Pancreas (tissue), 10 donors: ENCODE results near the gene HSCB. TPM values are rescaled to one million over a fixed set of nuclear protein-coding genes. Genes with fewer than 3 reads are reported as not detected.
"Not testable (repeated sequence)": the region's sequence is repeated elsewhere in the genome, so short reads cannot be mapped to it uniquely, and the experiment has no call there.

Experiments used
- ATAC-seq, 4 donors: fragments of 200-7000 bp; cut with Tn5 transposase; one replicate each; pipeline versions ENCODE4 v1.8.0 to v1.9.1; 2020; ENCODE audit warnings: mild to moderate bottlenecking in 4 of 4, moderate library complexity in 4 of 4
- DNase-seq, 6 donors: peaks; one replicate each; pipeline ENCODE4 v3.0.0-alpha.2; 2020
- FAIRE-seq: peaks from 2 replicates; lab custom pipeline; 2012; peaks lifted over from hg19 to GRCh38; lab: Jason Lieb, UNC
- H3K27ac ChIP-seq, 4 donors: fragments of 200-600 bp; sonication (generic); 1 replicate in 3 of 4; 2 replicates in 1 of 4; pipeline versions ENCODE4 v1.5.0 to v1.8.0; 2020
- H3K27me3 ChIP-seq, 4 donors: fragments of 200-600 bp; one replicate each; pipeline ENCODE4 v1.8.0; 2021
- H3K36me3 ChIP-seq, 3 donors: fragments of 200-600 bp; sonication (generic) in 1 of 3; one replicate each; pipeline versions ENCODE4 v1.5.0 to v1.8.0; 2020 to 2021
- H3K4me1 ChIP-seq, 3 donors: fragments of 200-600 bp; one replicate each; pipeline ENCODE4 v1.8.0; 2021
- H3K4me3 ChIP-seq, 4 donors: fragments of 200-600 bp; sonication (generic) in 2 of 4; one replicate each; pipeline versions ENCODE4 v1.5.0 to v1.8.0; 2020 to 2021
- H3K9me3 ChIP-seq, 4 donors: fragments of 200-600 bp; one replicate each; pipeline ENCODE4 v1.8.0; 2021
- CTCF ChIP-seq, 4 donors: fragments of 200-600 bp; sonication (generic) in 3 of 4; IDR thresholded peaks; one replicate each; pipeline versions ENCODE4 v1.5.0 to v1.8.0; 2021; ENCODE audit warnings: antibody characterized with exemption in 4 of 4
- WGBS, 2 donors: extraction: QIAGEN DNeasy Blood & Tissue Kit; methylation state at CpG; one replicate each; pipeline ENCODE4 v1.1.7; 2013; 5-methylcytosine and 5-hydroxymethylcytosine counted together
- intact Hi-C, 3 donors: fragments of 100-400 bp; cut with DNase I; formaldehyde crosslinking; loops; one replicate each; pipeline versions ENCODE4 v1.11.1 to v1.14.2; 2022
- polyA plus RNA-seq, 2 donors: library from polyadenylated mRNA; stranded (reverse); fragments of 200-250 nt; gene quantifications; one replicate each; pipeline ENCODE4 v1.2.3, GENCODE V29; 2013
- total RNA-seq, 6 donors: library from RNA; stranded (reverse); fragmentation: NEBNext Ultra II Directional in 4 of 6; extraction: Animal tissue kit (Norgen Biotek cat#: 25700) in 4 of 6; gene quantifications; one replicate each; pipeline versions ENCODE4 v1.2.1 to v1.2.4, GENCODE V29; 2021 to 2023
- donor health status: healthy with polysubstance abuse.
- donor health status: DM: no; HTN: no; CAD: no; lungs with moderate emphysema.
- donor health status: DM: no; HTN: no; CAD: no.
- donor health status: control.
- donor health status: control.
- donor health status: Bipolar disorder and iron deficiency.
- donor health status: DM: yes; HTN: yes; CAD: no.
- donor health status: DM: no; HTN: no; CAD: no.
- donor health status: DM: no; HTN: no; CAD: no.
- donor health status: DM: yes; HTN: yes; CAD: no.

Gene HSCB
- total and polyA plus RNA-seq, 8 donors, result 7.0 to 17.7 (median 8.1) TPM

- TF ChIP-seq CTCF (IDR thresholded peaks at IDR 0.05), result no peak
- WGBS, 2 donors, result 21 to 30% methylated on average over 7 of the region's 7 CpGs
- H3K4me3 ChIP-seq, result peak overlapping the region in 2 of 4 donors; percentile 82 to 93
These were observed 60.8 kb downstream of the HSCB start for GRCh38 chr22:28802595-28803123.

GRCh38 chr22:28805426-28805825 is 63.6 kb downstream of the HSCB start:
- H3K9me3 ChIP-seq, H3K36me3 ChIP-seq, H3K27me3 ChIP-seq, FAIRE-seq, intact Hi-C loops, H3K27ac ChIP-seq, ATAC-seq, DNase-seq, H3K4me3 ChIP-seq: not testable (repeated sequence)
- WGBS, 2 donors, result 88 to 92% methylated on average over 5 of the region's 5 CpGs
- peaks cover 0 to 29% (median 9%) of the 10 kb centered on the region in 3 donors for H3K4me1 ChIP-seq

More at GRCh38 chr22:28802595-28803123, 60.8 kb downstream of the HSCB start:
- DNase-seq, result peak in 2 of 6 donors; percentile 25 to 37
- FAIRE-seq, result no peak
- Histone ChIP-seq H3K27ac (peak overlapping the region; percentile 97 to 100 (median 100)), H3K9me3 (no peaks in the 10 kb centered on the region), H3K4me1 (peaks cover 0 to 10% (median 4%) of the 10 kb centered on the region in 3 donors), H3K27me3 (no peaks in the 10 kb centered on the region), H3K36me3 (peaks cover 0 to 16% (median 8%) of the 10 kb centered on the region in 3 donors)
- intact Hi-C loops, result no loop called here
- ATAC-seq, result peak; percentile 0 to 4 (median 2)

Other genes starting within 250 kb of the HSCB start
- 10 to 100 TPM; 10.3 to 18.6 (median 12.4) TPM for gene TTC28, start 62.2 kb upstream of the HSCB start, total RNA-seq
- gene TTC28, start 62.2 kb upstream of the HSCB start, polyA plus RNA-seq, result 1 to 10 TPM; 2.2 to 6.8 TPM
- gene CHEK2, start 219 bp upstream of the HSCB start, total RNA-seq, result 1 to 10 TPM in 5 of 6 donors, under 1 TPM in 1; 0.83 to 4.6 (median 2.3) TPM
- 1 to 10 TPM; 3.2 to 4.0 TPM for gene CHEK2, start 219 bp upstream of the HSCB start, polyA plus RNA-seq
- gene CCDC117, start 30.7 kb downstream of the HSCB start, total RNA-seq, result 10 to 100 TPM in 3 of 6 donors, 1 to 10 TPM in 3; 7.8 to 15.7 (median 10.0) TPM
- gene CCDC117, start 30.7 kb downstream of the HSCB start, polyA plus RNA-seq, result 1 to 10 TPM; 5.1 to 5.3 TPM
- 100 to 1,000 TPM; 505 to 974 (median 718) TPM for gene XBP1, start 58.5 kb downstream of the HSCB start, total RNA-seq
- gene XBP1, start 58.5 kb downstream of the HSCB start, polyA plus RNA-seq, result 100 to 1,000 TPM; 178 to 250 TPM
- 1 to 10 TPM; 3.0 to 6.8 (median 4.9) TPM for gene ZNRF3, start 141.5 kb downstream of the HSCB start, total RNA-seq
- gene ZNRF3, start 141.5 kb downstream of the HSCB start, polyA plus RNA-seq, result 1 to 10 TPM; 2.4 to 3.1 TPM